ENCODE measurements around the gene RAP1A. TPM values are rescaled to one million over a fixed set of nuclear protein-coding genes. Genes with fewer than 3 reads are reported as not detected.
A peak's percentile ranks its signal among the peaks of the same experiment; 100 is the strongest.

RAP1A gene
- total and polyA plus RNA-seq, 3 experiments from 2014 or later: 60.8 to 256 (median 252) TPM

DNA sequence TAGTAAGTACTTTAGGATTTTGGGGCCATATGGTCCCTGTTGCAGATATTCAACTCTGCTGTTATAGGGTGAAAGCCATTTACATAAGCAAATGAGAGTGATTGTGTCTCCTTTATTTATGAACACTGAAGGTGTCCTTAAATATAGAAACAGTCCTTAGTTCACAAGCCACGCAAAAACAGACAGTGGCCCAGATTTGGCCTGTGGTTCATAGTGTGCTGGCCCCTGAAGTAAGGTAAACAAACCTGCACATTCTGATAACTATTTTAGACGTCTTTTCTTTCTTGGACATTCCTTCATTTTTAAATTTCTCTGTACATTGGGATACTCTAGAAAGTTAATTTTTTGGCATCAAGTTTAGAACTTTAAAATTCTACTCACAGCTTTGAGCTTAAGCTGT lies 23.5 kb downstream of the RAP1A start:
- ChIA-PET CTCF (interaction anchor here (1.3 kb wide), 1 partner anchor 135 kb away, joined by 3 read pairs; no protein-coding TSS in a partner anchor), POLR2A (no interaction called here)
- H3K9me3 ChIP-seq (ENCODE audit: low read length): no peaks in the 10 kb centered on the region
- peak overlapping the region in 1 of 7 donors; percentile 56 for H3K4me3 Mint-ChIP-seq
- peaks cover 5 to 22% (median 8%) of the 10 kb centered on the region in 3 donors for H3K36me3 Mint-ChIP-seq
- H3K36me3 ChIP-seq (ENCODE audit: insufficient read depth, low read length): no peaks in the 10 kb centered on the region
- H3K27me3 ChIP-seq (ENCODE audit: insufficient read depth, low read length, poor library complexity, severe bottlenecking): no peaks in the 10 kb centered on the region
- no peak overlapping the region for H3K27ac ChIP-seq (ENCODE audit: low read depth, low read length)
- peaks cover 78% of the 10 kb centered on the region for H3K4me1 ChIP-seq (ENCODE audit: insufficient read depth, low read length)
- no peak overlapping the region for H3K4me3 ChIP-seq (ENCODE audit: low read length)
- H3K4me1 Mint-ChIP-seq: peaks cover 69 to 88% (median 86%) of the 10 kb centered on the region in 3 donors
- peak overlapping the region in 6 of 8 donors; percentile 9 to 72 (median 34) for H3K27ac Mint-ChIP-seq
- DNase-seq: no peak
- H3K27me3 Mint-ChIP-seq: no peaks in the 10 kb centered on the region
- H3K9me3 Mint-ChIP-seq: peaks cover 0 to 5% (median 0%) of the 10 kb centered on the region in 5 donors

DNA sequence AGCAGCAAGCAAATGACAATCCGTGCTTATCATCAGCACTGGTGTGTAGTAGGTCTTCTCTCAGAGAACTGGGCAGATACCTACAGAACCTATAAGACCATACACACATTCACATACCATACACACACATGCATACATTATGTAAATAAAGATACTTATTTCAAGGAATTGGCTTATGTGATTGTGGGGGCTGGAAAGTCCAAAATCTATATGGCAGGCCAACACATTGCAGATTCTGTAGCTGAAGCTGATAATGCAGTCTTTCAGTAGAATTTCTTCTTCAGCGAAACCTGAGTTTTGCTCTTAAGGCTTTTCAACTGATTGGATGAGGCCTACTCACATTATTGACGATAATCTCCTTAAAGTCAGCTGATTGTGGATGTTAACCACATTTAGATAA lies 24.1 kb downstream of the RAP1A start:
- Mint-ChIP-seq H3K27ac (peak overlapping the region in 4 of 8 donors; percentile 32 to 75 (median 52)), H3K4me3 (peak overlapping the region in 1 of 7 donors; percentile 5), H3K27me3 (no peaks in the 10 kb centered on the region), H3K36me3 (peaks cover 5 to 28% (median 8%) of the 10 kb centered on the region in 3 donors), H3K9me3 (peaks cover 0 to 5% (median 0%) of the 10 kb centered on the region in 5 donors), H3K4me1 (peaks cover 69 to 88% (median 86%) of the 10 kb centered on the region in 3 donors)
- no peak for DNase-seq
- no peak overlapping the region for H3K27ac ChIP-seq (ENCODE audit: low read depth, low read length)
- H3K4me3 ChIP-seq (ENCODE audit: low read length): no peak overlapping the region
- no peaks in the 10 kb centered on the region for H3K9me3 ChIP-seq (ENCODE audit: low read length)
- peaks cover 78% of the 10 kb centered on the region for H3K4me1 ChIP-seq (ENCODE audit: insufficient read depth, low read length)
- H3K27me3 ChIP-seq (ENCODE audit: insufficient read depth, low read length, poor library complexity, severe bottlenecking): no peaks in the 10 kb centered on the region
- CTCF ChIA-PET: interaction anchor here (1.6 to 2.4 kb wide), 2 partner anchors 18 to 136 kb away, joined by 4 to 15 read pairs; no protein-coding TSS in a partner anchor
- no peaks in the 10 kb centered on the region for H3K36me3 ChIP-seq (ENCODE audit: insufficient read depth, low read length)
- POLR2A ChIA-PET: no interaction called here

DNA sequence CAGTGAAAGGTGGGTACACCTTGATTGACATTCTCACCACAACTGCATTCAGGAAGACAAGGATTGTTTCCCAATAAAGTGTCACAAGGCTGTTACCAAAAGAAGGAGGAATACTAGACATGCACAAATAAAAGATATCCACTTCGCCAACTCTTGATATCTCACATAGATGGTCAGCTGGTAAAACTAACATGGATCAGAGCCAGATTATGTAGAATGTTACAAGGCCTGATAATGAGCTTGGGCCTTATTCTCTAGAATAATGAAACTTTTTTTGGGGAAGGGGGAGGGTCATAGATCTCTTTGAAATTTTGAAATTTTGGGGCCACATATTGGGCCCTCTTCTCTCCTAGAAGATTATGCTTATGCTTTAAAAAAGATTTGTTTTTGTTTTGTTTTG lies 24.9 kb downstream of the RAP1A start:
- peaks cover 0 to 5% (median 0%) of the 10 kb centered on the region in 5 donors for H3K9me3 Mint-ChIP-seq
- H3K4me1 ChIP-seq (ENCODE audit: insufficient read depth, low read length): peaks cover 78% of the 10 kb centered on the region
- peak overlapping the region in 6 of 8 donors; percentile 11 to 80 (median 42) for H3K27ac Mint-ChIP-seq
- H3K36me3 ChIP-seq (ENCODE audit: insufficient read depth, low read length): no peaks in the 10 kb centered on the region
- H3K9me3 ChIP-seq (ENCODE audit: low read length): no peaks in the 10 kb centered on the region
- ChIA-PET CTCF (interaction anchor here (0.9 to 2.4 kb wide), 4 partner anchors 17 to 136 kb away, joined by 3 to 15 read pairs (median 4); no protein-coding TSS in a partner anchor), POLR2A (no interaction called here)
- no peak overlapping the region for H3K27ac ChIP-seq (ENCODE audit: low read depth, low read length)
- H3K4me3 Mint-ChIP-seq: peak overlapping the region in 3 of 7 donors; percentile 21 to 37 (median 24)
- DNase-seq: no peak
- peaks cover 73 to 88% (median 86%) of the 10 kb centered on the region in 3 donors for H3K4me1 Mint-ChIP-seq
- H3K4me3 ChIP-seq (ENCODE audit: low read length): no peak overlapping the region
- H3K36me3 Mint-ChIP-seq: peaks cover 5 to 33% (median 11%) of the 10 kb centered on the region in 3 donors
- no peaks in the 10 kb centered on the region for H3K27me3 Mint-ChIP-seq
- no peaks in the 10 kb centered on the region for H3K27me3 ChIP-seq (ENCODE audit: insufficient read depth, low read length, poor library complexity, severe bottlenecking)

DNA sequence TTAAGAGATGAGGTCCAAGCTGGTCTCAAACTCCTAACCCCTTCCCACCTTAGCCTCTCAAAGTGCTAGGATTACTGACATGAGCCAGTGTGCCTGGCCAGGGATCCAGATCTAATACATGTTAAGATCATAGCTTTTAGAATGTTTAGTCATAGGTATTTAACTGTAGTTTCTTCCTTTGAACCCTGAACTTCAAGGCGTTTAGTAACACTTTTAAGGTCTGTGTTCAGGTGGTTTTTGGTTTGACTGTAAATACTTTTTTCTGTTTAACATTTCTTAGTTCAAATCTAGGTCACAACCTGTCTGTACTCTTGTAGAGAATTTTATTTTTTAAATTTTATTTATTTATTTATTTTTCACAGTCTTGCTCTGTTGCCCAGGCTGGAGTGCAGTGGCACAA lies 28.1 kb downstream of the RAP1A start:
- CTCF ChIA-PET: interaction anchor here (0.9 to 3.4 kb wide), 2 partner anchors 21 to 139 kb away, joined by 3 to 23 read pairs; no protein-coding TSS in a partner anchor
- Histone ChIP-seq H3K27me3 (ENCODE audit: insufficient read depth, low read length, poor library complexity, severe bottlenecking) (no peaks in the 10 kb centered on the region), H3K9me3 (ENCODE audit: low read length) (no peaks in the 10 kb centered on the region), H3K4me1 (ENCODE audit: insufficient read depth, low read length) (peaks cover 74% of the 10 kb centered on the region), H3K27ac (ENCODE audit: low read depth, low read length) (no peak overlapping the region), H3K36me3 (ENCODE audit: insufficient read depth, low read length) (no peaks in the 10 kb centered on the region), H3K4me3 (ENCODE audit: low read length) (no peak overlapping the region)
- Mint-ChIP-seq H3K9me3 (peaks cover 0 to 5% (median 0%) of the 10 kb centered on the region in 5 donors), H3K4me3 (peak overlapping the region in 6 of 7 donors; percentile 26 to 82 (median 58)), H3K27ac (peak overlapping the region; percentile 74 to 89 (median 85)), H3K36me3 (peaks cover 5 to 35% (median 10%) of the 10 kb centered on the region in 3 donors), H3K27me3 (no peaks in the 10 kb centered on the region), H3K4me1 (peaks cover 69 to 97% (median 92%) of the 10 kb centered on the region in 3 donors)
- DNase-seq: peak in 1 of 5 donors; percentile 55
- POLR2A ChIA-PET: interaction anchor here (0.6 kb wide), 1 partner anchor 70 kb away, joined by 5 read pairs; no protein-coding TSS in a partner anchor

DNA sequence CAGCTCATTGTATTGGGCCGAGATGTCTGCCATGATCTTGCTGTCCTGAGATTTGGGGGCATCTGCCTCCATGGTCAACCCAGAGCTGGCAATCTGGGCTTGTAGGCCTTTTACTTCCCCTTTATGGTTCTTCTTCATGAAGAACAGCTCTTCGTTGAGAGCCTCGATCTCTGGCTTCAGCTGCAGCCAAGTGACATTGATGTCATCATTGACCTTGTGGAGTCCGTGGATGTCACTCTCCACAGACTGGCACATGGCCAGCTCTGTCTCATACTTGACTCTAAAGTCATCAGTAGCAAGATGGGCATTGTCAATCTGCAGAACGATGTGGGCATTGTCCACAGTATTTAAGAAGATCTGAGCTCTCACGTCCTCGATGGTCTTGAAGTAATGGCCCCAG lies 29.2 kb downstream of the RAP1A start:
- Histone ChIP-seq H3K36me3 (ENCODE audit: insufficient read depth, low read length) (no peaks in the 10 kb centered on the region), H3K4me3 (ENCODE audit: low read length) (no peak overlapping the region), H3K4me1 (ENCODE audit: insufficient read depth, low read length) (peaks cover 75% of the 10 kb centered on the region), H3K27me3 (ENCODE audit: insufficient read depth, low read length, poor library complexity, severe bottlenecking) (no peaks in the 10 kb centered on the region), H3K9me3 (ENCODE audit: low read length) (no peaks in the 10 kb centered on the region), H3K27ac (ENCODE audit: low read depth, low read length) (no peak overlapping the region)
- Mint-ChIP-seq H3K36me3 (peaks cover 0 to 26% (median 6%) of the 10 kb centered on the region in 3 donors), H3K4me1 (peaks cover 70 to 96% (median 93%) of the 10 kb centered on the region in 3 donors), H3K27ac (peak overlapping the region in 7 of 8 donors; percentile 24 to 88 (median 72)), H3K9me3 (no peaks in the 10 kb centered on the region), H3K27me3 (no peaks in the 10 kb centered on the region), H3K4me3 (peak overlapping the region in 4 of 7 donors; percentile 17 to 82 (median 48))
- POLR2A ChIA-PET: interaction anchor here (0.7 to 2.0 kb wide), 2 partner anchors 29 to 56 kb away, joined by 3 to 6 read pairs; partner anchors contain the start of gene RAP1A
- no peak for DNase-seq
- CTCF ChIA-PET: interaction anchor here (0.9 to 3.4 kb wide), 6 partner anchors 8 to 177 kb away, joined by 3 to 23 read pairs (median 4); no protein-coding TSS in a partner anchor

DNA sequence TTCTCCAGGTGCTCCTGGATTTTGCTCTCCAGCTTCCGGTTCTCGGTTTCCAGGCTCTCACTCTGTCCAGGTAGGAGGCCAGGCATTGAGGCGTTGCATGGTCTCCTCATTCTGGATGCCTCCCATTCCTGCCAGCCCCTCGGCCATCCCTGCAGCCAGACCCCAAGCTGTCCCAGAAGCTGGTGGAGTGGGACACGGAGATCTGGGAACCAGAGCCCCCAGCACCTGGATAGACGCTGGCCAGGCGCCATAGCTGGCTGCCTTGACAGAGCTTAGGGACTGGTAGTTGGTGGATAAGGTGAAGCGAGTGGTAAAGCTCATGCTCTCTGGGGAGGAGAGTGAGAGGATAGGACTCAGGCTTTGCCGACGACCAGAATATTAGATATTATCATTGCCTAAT lies 29.6 kb downstream of the RAP1A start:
- Mint-ChIP-seq H3K4me3 (peak overlapping the region in 2 of 7 donors; percentile 6 to 56), H3K27ac (peak overlapping the region in 6 of 8 donors; percentile 24 to 88 (median 66)), H3K4me1 (peaks cover 71 to 96% (median 93%) of the 10 kb centered on the region in 3 donors), H3K27me3 (no peaks in the 10 kb centered on the region), H3K9me3 (no peaks in the 10 kb centered on the region), H3K36me3 (peaks cover 0 to 23% (median 6%) of the 10 kb centered on the region in 3 donors)
- no peak for DNase-seq
- Histone ChIP-seq H3K36me3 (ENCODE audit: insufficient read depth, low read length) (no peaks in the 10 kb centered on the region), H3K9me3 (ENCODE audit: low read length) (no peaks in the 10 kb centered on the region), H3K27ac (ENCODE audit: low read depth, low read length) (no peak overlapping the region), H3K4me1 (ENCODE audit: insufficient read depth, low read length) (peaks cover 75% of the 10 kb centered on the region), H3K4me3 (ENCODE audit: low read length) (no peak overlapping the region), H3K27me3 (ENCODE audit: insufficient read depth, low read length, poor library complexity, severe bottlenecking) (no peaks in the 10 kb centered on the region)
- ChIA-PET CTCF (interaction anchor here (0.9 to 3.4 kb wide), 6 partner anchors 9 to 178 kb away, joined by 3 to 23 read pairs (median 4); no protein-coding TSS in a partner anchor), POLR2A (interaction anchor here (0.7 to 2.0 kb wide), 2 partner anchors 30 to 56 kb away, joined by 3 to 6 read pairs; partner anchors contain the start of gene RAP1A)

DNA sequence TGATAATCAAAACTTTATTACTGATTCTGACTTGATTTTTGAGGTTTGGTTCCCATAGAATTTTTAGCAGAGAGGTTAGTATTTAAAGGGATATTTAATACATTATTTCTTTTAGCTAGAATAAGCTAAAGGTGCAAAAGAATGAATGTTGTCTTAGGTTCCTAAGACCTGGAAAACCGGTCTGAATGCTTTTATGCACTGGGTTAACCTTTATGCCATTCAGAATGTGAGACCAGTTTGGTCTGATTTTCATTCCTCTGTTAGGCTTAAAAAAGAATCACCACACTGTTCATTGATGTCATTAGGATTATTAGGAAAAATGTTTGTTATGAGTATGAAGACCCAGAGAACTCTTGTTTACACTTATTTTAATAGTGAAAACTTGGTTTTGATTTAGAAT lies 30.1 kb downstream of the RAP1A start:
- Mint-ChIP-seq H3K4me1 (peaks cover 68 to 96% (median 93%) of the 10 kb centered on the region in 3 donors), H3K4me3 (peak overlapping the region in 1 of 7 donors; percentile 16), H3K27me3 (no peaks in the 10 kb centered on the region), H3K36me3 (peaks cover 0 to 20% (median 6%) of the 10 kb centered on the region in 3 donors), H3K27ac (peak overlapping the region in 4 of 8 donors; percentile 18 to 51 (median 28)), H3K9me3 (no peaks in the 10 kb centered on the region)
- Histone ChIP-seq H3K27me3 (ENCODE audit: insufficient read depth, low read length, poor library complexity, severe bottlenecking) (no peaks in the 10 kb centered on the region), H3K36me3 (ENCODE audit: insufficient read depth, low read length) (no peaks in the 10 kb centered on the region), H3K4me3 (ENCODE audit: low read length) (no peak overlapping the region), H3K4me1 (ENCODE audit: insufficient read depth, low read length) (peaks cover 74% of the 10 kb centered on the region), H3K9me3 (ENCODE audit: low read length) (no peaks in the 10 kb centered on the region), H3K27ac (ENCODE audit: low read depth, low read length) (no peak overlapping the region)
- DNase-seq: no peak
- ChIA-PET POLR2A (interaction anchor here (2.0 kb wide), 1 partner anchor 30 kb away, joined by 6 read pairs; the partner anchor contains the start of gene RAP1A), CTCF (interaction anchor here (0.9 to 3.4 kb wide), 3 partner anchors 9 to 141 kb away, joined by 3 to 23 read pairs (median 4); no protein-coding TSS in a partner anchor)

DNA sequence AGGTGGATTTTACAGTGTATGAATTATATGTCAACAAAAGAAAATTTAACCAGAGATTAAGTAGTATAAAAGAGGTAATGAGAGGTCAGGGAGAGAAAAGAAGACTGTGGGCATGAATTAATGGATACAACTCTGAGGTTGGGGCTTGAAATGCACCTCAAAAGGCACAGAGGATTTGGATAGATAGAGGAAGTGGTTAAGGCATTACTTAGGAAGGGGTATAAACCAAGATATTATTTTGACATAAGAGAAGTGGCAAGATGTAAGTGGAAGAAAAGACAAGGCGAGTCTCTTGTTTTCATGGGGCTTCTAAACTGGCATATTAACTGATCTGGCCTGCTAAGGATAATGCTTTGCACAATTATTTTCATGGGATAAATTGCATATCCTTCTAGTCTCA lies 34.1 kb downstream of the RAP1A start:
- Histone ChIP-seq H3K36me3 (ENCODE audit: insufficient read depth, low read length) (no peaks in the 10 kb centered on the region), H3K27ac (ENCODE audit: low read depth, low read length) (no peak overlapping the region), H3K27me3 (ENCODE audit: insufficient read depth, low read length, poor library complexity, severe bottlenecking) (no peaks in the 10 kb centered on the region), H3K4me1 (ENCODE audit: insufficient read depth, low read length) (peaks cover 64% of the 10 kb centered on the region), H3K9me3 (ENCODE audit: low read length) (no peaks in the 10 kb centered on the region), H3K4me3 (ENCODE audit: low read length) (no peak overlapping the region)
- Mint-ChIP-seq H3K4me1 (peaks cover 57 to 83% (median 83%) of the 10 kb centered on the region in 3 donors), H3K27ac (peak overlapping the region in 7 of 8 donors; percentile 7 to 66 (median 48)), H3K9me3 (no peaks in the 10 kb centered on the region), H3K36me3 (peaks cover 0 to 23% (median 7%) of the 10 kb centered on the region in 3 donors), H3K27me3 (no peaks in the 10 kb centered on the region), H3K4me3 (peak overlapping the region in 4 of 7 donors; percentile 6 to 21 (median 18))
- ChIA-PET POLR2A (no interaction called here), CTCF (no interaction called here)
- no peak for DNase-seq
